PC-3 (cell line): ENCODE results near the gene CREB3L4. TPM values are rescaled to one million over a fixed set of nuclear protein-coding genes. Genes with fewer than 3 reads are reported as not detected.

Experiments
- ATAC-seq: fragments of 200-7000 bp; cut with Tn5 transposase; 2 replicates; pipeline ENCODE4 v1.9.1; 2020; ENCODE audit warnings: mild to moderate bottlenecking, moderate library complexity
- Bru-seq: library from RNA; stranded (reverse); fragments of 400-500 nt; gene quantifications from one replicate; lab custom pipeline; 2021; lab: Mats Ljungman, UMichigan
- BruChase-seq, 2 experiments: library from RNA; stranded (reverse); fragments of 400-500 nt; gene quantifications; one replicate each; lab custom pipeline; 2021; lab: Mats Ljungman, UMichigan
- BruUV-seq: library from RNA; stranded (reverse); fragments of 400-500 nt; replicated peaks from 2 replicates; lab custom pipeline; 2021; lab: Mats Ljungman, UMichigan
- CTCF ChIA-PET: fragments of 300-600 bp; sonication (Branson Sonifier 250); formaldehyde crosslinking; loops from one replicate; lab custom pipeline; 2022; ENCODE audit warnings: antibody characterized with exemption; lab: Charles Lee
- POLR2A ChIA-PET: fragments of 300-600 bp; sonication (Branson Sonifier 250); formaldehyde crosslinking; loops from one replicate; lab custom pipeline; 2022; ENCODE audit warnings: antibody characterized with exemption; ENCODE audit not compliant: unreplicated experiment; lab: Charles Lee
- DNase-seq: peaks from one replicate; pipeline ENCODE4 v3.0.0-alpha.2; 2015
- H2AFZ ChIP-seq: fragments of 300-600 bp; sonication (generic); 2 replicates; pipeline ENCODE4 v1.6.0; 2016; ENCODE audit warnings: antibody characterized with exemption, low read length
- H3F3A ChIP-seq: fragments of 300-600 bp; sonication (generic); one replicate; pipeline ENCODE4 v1.6.0; 2017; ENCODE audit warnings: antibody characterized with exemption, low read length, control low read depth, mild to moderate bottlenecking; ENCODE audit not compliant: unreplicated experiment
- H3K27ac ChIP-seq: fragments of 300-600 bp; sonication (generic); 2 replicates; pipeline ENCODE4 v1.5.1; 2016; ENCODE audit warnings: mild to moderate bottlenecking, low read length
- H3K27me3 ChIP-seq: fragments of 300-600 bp; sonication (generic); 2 replicates; pipeline ENCODE4 v1.6.1; 2016; ENCODE audit warnings: low read length, mixed read lengths
- H3K36me3 ChIP-seq: fragments of 300-600 bp; sonication (generic); 2 replicates; pipeline ENCODE4 v1.6.1; 2016; ENCODE audit warnings: low read depth, mixed run types, low read length, mixed read lengths
- H3K4me1 ChIP-seq: fragments of 300-600 bp; sonication (generic); 2 replicates; pipeline ENCODE4 v1.5.1; 2016; ENCODE audit warnings: low read length; ENCODE audit not compliant: insufficient read depth
- H3K4me2 ChIP-seq: fragments of 300-600 bp; sonication (generic); 2 replicates; pipeline ENCODE4 v1.6.0; 2016; ENCODE audit warnings: low read length
- H3K4me3 ChIP-seq: fragments of 300-600 bp; sonication (generic); 2 replicates; pipeline ENCODE4 v1.5.1; 2016; ENCODE audit warnings: mild to moderate bottlenecking, low read length, mixed read lengths
- H3K79me2 ChIP-seq: fragments of 300-600 bp; sonication (generic); 2 replicates; pipeline ENCODE4 v1.6.1; 2017; ENCODE audit warnings: low read length, mixed read lengths
- H3K9ac ChIP-seq: fragments of 300-600 bp; sonication (generic); 2 replicates; pipeline ENCODE4 v1.6.0; 2016; ENCODE audit warnings: mild to moderate bottlenecking, low read length
- H3K9me2 ChIP-seq: fragments of 300-600 bp; sonication (generic); replicated peaks from 2 replicates; pipeline ENCODE4 v1.6.1; 2016; ENCODE audit warnings: mixed run types, low read length, mixed read lengths
- H3K9me3 ChIP-seq: fragments of 300-600 bp; sonication (generic); 2 replicates; pipeline ENCODE4 v1.6.1; 2016; ENCODE audit warnings: low read length, mixed read lengths
- H4K20me1 ChIP-seq: fragments of 300-600 bp; sonication (generic); 2 replicates; pipeline ENCODE4 v1.6.1; 2016; ENCODE audit warnings: low read length, mixed read lengths
- CTCF ChIP-seq: fragments of 300-600 bp; sonication (generic); conservative IDR thresholded peaks from 2 replicates; pipeline ENCODE4 v1.5.1; 2017; ENCODE audit warnings: antibody characterized with exemption, low read depth, mild to moderate bottlenecking, low read length
- EZH2 ChIP-seq: fragments of 300-600 bp; sonication (generic); IDR thresholded peaks from one replicate; pipeline ENCODE4 v1.6.1; 2017; ENCODE audit warnings: antibody characterized with exemption, mild to moderate bottlenecking, low read length; ENCODE audit not compliant: unreplicated experiment
- EZH2phosphoT487 ChIP-seq: fragments of 300-600 bp; sonication (generic); IDR thresholded peaks from 2 replicates; pipeline ENCODE4 v1.6.1; 2018; ENCODE audit warnings: mild to moderate bottlenecking, antibody characterized with exemption, low read length, borderline replicate concordance
- intact Hi-C: fragments of 100-400 bp; cut with micrococcal nuclease; formaldehyde crosslinking; loops from 2 replicates; pipeline ENCODE4 v1.9.0; 2023
- long read RNA-seq: library from polyadenylated mRNA; unstranded; transcript quantifications from one replicate; pipeline ENCODE4 v2.0.0, GENCODE V29; 2021; ENCODE audit not compliant: unreplicated experiment
- total RNA-seq: library from RNA; depleted of rRNA; stranded (reverse); fragments of >200 nt; gene quantifications from 2 replicates; pipeline ENCODE4 v1.2.3, GENCODE V29; 2014; rRNA removed

CREB3L4 gene
- total RNA-seq (22.9 and 28.7 TPM in 2 replicates), Bru-seq, nascent RNA (percentile 63 among the genes with signal in this experiment), BruChase-seq, experiment 1, labeled RNA remaining after a 6-hour chase (percentile 60 among the genes with signal in this experiment), BruChase-seq, experiment 2, labeled RNA remaining after a 2-hour chase (percentile 61 among the genes with signal in this experiment)
- long read RNA-seq, transcript CREB3L4-204 (10 exons, 1,557 nt) = minor isoform, 8 of 58 reads
- long read RNA-seq, transcript CREB3L4-205 (10 exons, 1,752 nt) = major isoform, 10 of 58 reads
- long read RNA-seq, partial matches to known transcripts = 15 of 58 reads
- long read RNA-seq, other reads (novel, unspliced or antisense) = 22 of 58 reads

GRCh38 chr1:153967107-153967999 is at the start of gene CREB3L4:
Gene CREB3L4, plus strand, starts transcription at chr1:153967902. Its CDS starts 624 bp downstream, at chr1:153968526.
- DNase-seq (peak; percentile 98), ATAC-seq (peak; percentile 68)
- Histone ChIP-seq H3K9ac (peak within 1 kb of the TSS; percentile 77), H3K4me2 (peak within 1 kb of the TSS; percentile 93), H2AFZ (peak within 1 kb of the TSS; percentile 80), H3K4me1 (peaks cover 31% of the 10 kb centered on the region), H3F3A (no peaks in the 10 kb centered on the region), H3K27ac (peak within 1 kb of the TSS; percentile 81), H4K20me1 (no peaks in the 10 kb centered on the region), H3K36me3 (no peaks in the 10 kb centered on the region), H3K9me3 (no peaks in the 10 kb centered on the region), H3K27me3 (no peaks in the 10 kb centered on the region), H3K4me3 (peak within 1 kb of the TSS; percentile 71), H3K79me2 (peaks cover 48% of the 10 kb centered on the region), H3K9me2 (no peaks in the 10 kb centered on the region)
- TF ChIP-seq EZH2 = no peak
- no peak for TF ChIP-seq EZH2phosphoT487
- TF ChIP-seq CTCF = peak; percentile 55
- BruUV-seq = TSS peak; percentile 18
- ChIA-PET CTCF (interaction anchor here (0.5 to 1.6 kb wide), 3 partner anchors 10 to 38 kb away, joined by 3 to 7 read pairs (median 5); partner anchors contain the start of genes JTB and RAB13), POLR2A (interaction anchor here (0.6 to 2.2 kb wide), 6 partner anchors 10 to 1930 kb away, joined by 3 to 13 read pairs (median 4); partner anchors contain the start of genes GATAD2B and JTB)
- intact Hi-C loops = loop anchor here (1.0 kb wide), 1 partner anchor 19 kb away; the partner anchor contains the start of gene RAB13

GRCh38 chr1:153919876-153920852 is 47.5 kb upstream of the CREB3L4 start:
- H3K4me2 ChIP-seq = peak overlapping the region; percentile 90
- no peaks in the 10 kb centered on the region for H3K9me3 ChIP-seq
- no peak overlapping the region for H3K27ac ChIP-seq
- peaks cover 71% of the 10 kb centered on the region for H3K79me2 ChIP-seq
- H3K27me3 ChIP-seq = no peaks in the 10 kb centered on the region
- DNase-seq (peak; percentile 21), ATAC-seq (no peak; the same call in 1 of the 2 replicates)
- H3K36me3 ChIP-seq = peaks cover 3% of the 10 kb centered on the region; the same call in 1 of the 2 replicates
- H3F3A ChIP-seq = no peaks in the 10 kb centered on the region
- POLR2A ChIA-PET = no interaction called here
- TF ChIP-seq CTCF = peak; percentile 36
- TF ChIP-seq EZH2phosphoT487 = no peak
- intact Hi-C loops = loop anchor here (5.0 kb wide), 2 partner anchors 38 to 123 kb away; no protein-coding TSS in a partner anchor
- CTCF ChIA-PET = no interaction called here
- H3K4me1 ChIP-seq = peaks cover 30% of the 10 kb centered on the region
- no peak overlapping the region; the same call in 1 of the 2 replicates for H3K9ac ChIP-seq
- no peaks in the 10 kb centered on the region for H3K9me2 ChIP-seq
- BruUV-seq = no TSS peak
- H3K4me3 ChIP-seq = peak overlapping the region; percentile 97
- H4K20me1 ChIP-seq = peaks cover 32% of the 10 kb centered on the region
- H2AFZ ChIP-seq = 0 out of 2 replicates have a peak overlapping the region, but pooled peaks have one; percentile 4
